MM.1S (cell line): Measurements from ENCODE around the gene SEL1L3.

Experiments used
- DNase-seq: peaks from one replicate; pipeline ENCODE4 v3.0.0-alpha.2; 2015
- H2AFZ ChIP-seq: fragments of 300-600 bp; sonication (generic); 2 replicates; pipeline ENCODE4 v1.6.0; 2016; ENCODE audit warnings: antibody characterized with exemption, low read length
- H3F3A ChIP-seq: fragments of 300-600 bp; sonication (generic); 2 replicates; pipeline ENCODE4 v1.6.1; 2016; ENCODE audit warnings: mild to moderate bottlenecking, antibody characterized with exemption, low read length, moderate library complexity, mixed read lengths; ENCODE audit not compliant: insufficient read depth
- H3K27ac ChIP-seq: fragments of 300-600 bp; sonication (generic); 2 replicates; pipeline ENCODE4 v1.5.1; 2016; ENCODE audit warnings: mild to moderate bottlenecking, low read length
- H3K27me3 ChIP-seq: fragments of 300-600 bp; sonication (generic); replicated peaks from 2 replicates; pipeline ENCODE4 v1.6.0; 2016; ENCODE audit warnings: low read length; ENCODE audit not compliant: insufficient read depth
- H3K36me3 ChIP-seq: fragments of 300-600 bp; sonication (generic); replicated peaks from 2 replicates; pipeline ENCODE4 v1.6.1; 2016; ENCODE audit warnings: mild to moderate bottlenecking, low read length, mixed read lengths; ENCODE audit not compliant: insufficient read depth
- H3K4me1 ChIP-seq: fragments of 300-600 bp; sonication (generic); 2 replicates; pipeline ENCODE4 v1.6.1; 2016; ENCODE audit warnings: low read length, mixed read lengths
- H3K4me2 ChIP-seq: fragments of 300-600 bp; sonication (generic); 2 replicates; pipeline ENCODE4 v1.6.0; 2016; ENCODE audit warnings: low read depth, low read length
- H3K4me3 ChIP-seq: fragments of 300-600 bp; sonication (generic); 2 replicates; pipeline ENCODE4 v1.5.1; 2016; ENCODE audit warnings: low read length, mixed read lengths
- H3K79me2 ChIP-seq: fragments of 300-600 bp; sonication (generic); 2 replicates; pipeline ENCODE4 v1.6.1; 2016; ENCODE audit warnings: mixed run types, low read length, mixed read lengths
- H3K9ac ChIP-seq: fragments of 300-600 bp; sonication (generic); 2 replicates; pipeline ENCODE4 v1.6.1; 2016; ENCODE audit warnings: low read length, mixed read lengths
- H3K9me2 ChIP-seq: fragments of 300-600 bp; sonication (generic); replicated peaks from 2 replicates; pipeline ENCODE4 v1.6.1; 2016; ENCODE audit warnings: mild to moderate bottlenecking, low read length, mixed read lengths; ENCODE audit not compliant: insufficient read depth
- H3K9me3 ChIP-seq: fragments of 300-600 bp; sonication (generic); replicated peaks from 2 replicates; pipeline ENCODE4 v1.6.1; 2016; ENCODE audit warnings: mild to moderate bottlenecking, low read length, mixed read lengths; ENCODE audit not compliant: insufficient read depth
- H4K20me1 ChIP-seq: fragments of 300-600 bp; sonication (generic); 2 replicates; pipeline ENCODE4 v1.6.1; 2016; ENCODE audit warnings: mild to moderate bottlenecking, low read length, moderate library complexity, mixed read lengths; ENCODE audit not compliant: insufficient read depth
- EZH2 ChIP-seq: fragments of 300-600 bp; sonication (generic); optimal IDR thresholded peaks from 2 replicates; pipeline ENCODE3; 2017; ENCODE audit warnings: low read depth, mild to moderate bottlenecking, antibody characterized with exemption, low read length, mixed read lengths
- EZH2phosphoT487 ChIP-seq: fragments of 300-600 bp; sonication (generic); IDR thresholded peaks from 2 replicates; pipeline ENCODE4 v1.6.1; 2018; ENCODE audit warnings: antibody characterized with exemption, low read length
- TF ChIP-seq, protein P1 (sequence below): fragments of 300-600 bp; sonication (generic); IDR thresholded peaks from 2 replicates; pipeline ENCODE4 v1.5.1; 2016; ENCODE audit warnings: antibody characterized with exemption, low read length, mixed read lengths

The SEL1L3 gene

DNA sequence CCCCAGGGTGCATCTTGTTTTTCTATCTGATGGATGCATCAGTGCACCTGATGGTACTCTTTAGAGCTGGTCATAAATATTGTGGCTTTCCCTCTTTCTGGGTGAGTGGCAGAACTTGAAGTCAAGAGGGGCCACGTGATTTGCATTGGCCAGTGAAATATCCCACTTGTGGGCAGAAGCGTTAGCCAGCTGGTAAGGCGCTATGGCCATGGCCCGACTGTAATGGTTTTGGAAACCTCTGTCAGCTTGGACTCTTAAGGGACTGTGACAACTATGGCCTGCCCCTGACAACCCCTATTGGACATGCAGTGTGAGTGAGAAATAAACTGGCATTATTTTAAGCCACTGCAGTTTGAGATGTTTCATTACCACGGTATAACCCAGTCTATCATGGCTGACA is 72.8 kb downstream of the SEL1L3 start:
- Histone ChIP-seq H4K20me1 (no peaks in the 10 kb centered on the region), H3K4me3 (no peak overlapping the region), H3K36me3 (no peaks in the 10 kb centered on the region; the same call in 1 of the 2 replicates), H3K27ac (no peak overlapping the region), H3K79me2 (no peaks in the 10 kb centered on the region), H3K4me2 (no peak overlapping the region), H3K27me3 (no peaks in the 10 kb centered on the region), H3K9me2 (no peaks in the 10 kb centered on the region), H3F3A (no peaks in the 10 kb centered on the region), H2AFZ (no peak overlapping the region), H3K9ac (no peak overlapping the region), H3K9me3 (no peaks in the 10 kb centered on the region), H3K4me1 (no peaks in the 10 kb centered on the region)
- DNase-seq, result no peak
- TF ChIP-seq EZH2phosphoT487 (no peak), EZH2 (no peak)
- TF ChIP-seq, protein P1, sequence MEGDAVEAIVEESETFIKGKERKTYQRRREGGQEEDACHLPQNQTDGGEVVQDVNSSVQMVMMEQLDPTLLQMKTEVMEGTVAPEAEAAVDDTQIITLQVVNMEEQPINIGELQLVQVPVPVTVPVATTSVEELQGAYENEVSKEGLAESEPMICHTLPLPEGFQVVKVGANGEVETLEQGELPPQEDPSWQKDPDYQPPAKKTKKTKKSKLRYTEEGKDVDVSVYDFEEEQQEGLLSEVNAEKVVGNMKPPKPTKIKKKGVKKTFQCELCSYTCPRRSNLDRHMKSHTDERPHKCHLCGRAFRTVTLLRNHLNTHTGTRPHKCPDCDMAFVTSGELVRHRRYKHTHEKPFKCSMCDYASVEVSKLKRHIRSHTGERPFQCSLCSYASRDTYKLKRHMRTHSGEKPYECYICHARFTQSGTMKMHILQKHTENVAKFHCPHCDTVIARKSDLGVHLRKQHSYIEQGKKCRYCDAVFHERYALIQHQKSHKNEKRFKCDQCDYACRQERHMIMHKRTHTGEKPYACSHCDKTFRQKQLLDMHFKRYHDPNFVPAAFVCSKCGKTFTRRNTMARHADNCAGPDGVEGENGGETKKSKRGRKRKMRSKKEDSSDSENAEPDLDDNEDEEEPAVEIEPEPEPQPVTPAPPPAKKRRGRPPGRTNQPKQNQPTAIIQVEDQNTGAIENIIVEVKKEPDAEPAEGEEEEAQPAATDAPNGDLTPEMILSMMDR, result no peak

DNA sequence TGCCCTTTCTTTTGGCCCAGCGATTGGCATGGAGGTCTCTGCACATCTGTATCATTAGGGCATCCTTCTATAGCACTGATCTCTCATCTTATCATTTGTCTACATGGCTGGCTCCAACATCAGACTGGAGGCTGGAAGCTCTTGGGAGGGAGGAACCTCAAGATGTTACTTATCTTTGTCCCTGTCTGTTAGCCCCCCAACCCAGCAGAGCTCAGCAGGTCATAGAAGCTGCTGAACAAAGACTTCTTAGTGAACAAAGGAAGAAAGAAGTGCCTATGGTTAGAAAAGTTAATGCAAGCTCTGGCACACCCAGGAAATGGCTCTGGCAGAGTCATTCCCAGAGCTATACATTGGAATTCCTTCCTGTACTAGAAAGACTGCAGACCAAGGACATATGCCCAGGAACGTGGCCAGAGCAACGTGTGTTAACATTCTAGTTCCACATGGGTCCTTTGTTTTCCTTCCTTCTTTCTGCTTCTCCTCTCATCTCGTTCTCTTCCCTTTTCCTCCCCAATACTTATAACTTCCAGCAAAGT is 74.0 kb downstream of the SEL1L3 start:
- H3K9me3 ChIP-seq, result no peaks in the 10 kb centered on the region
- no peaks in the 10 kb centered on the region for H3F3A ChIP-seq
- H4K20me1 ChIP-seq, result no peaks in the 10 kb centered on the region
- TF ChIP-seq EZH2phosphoT487 (no peak), EZH2 (no peak)
- TF ChIP-seq, protein P1, result no peak
- H3K4me3 ChIP-seq, result no peak overlapping the region
- no peak overlapping the region for H3K27ac ChIP-seq
- no peaks in the 10 kb centered on the region for H3K79me2 ChIP-seq
- H3K4me2 ChIP-seq, result no peak overlapping the region
- no peaks in the 10 kb centered on the region; the same call in 1 of the 2 replicates for H3K36me3 ChIP-seq
- H3K9me2 ChIP-seq, result no peaks in the 10 kb centered on the region
- H3K27me3 ChIP-seq, result no peaks in the 10 kb centered on the region
- no peak overlapping the region for H3K9ac ChIP-seq
- no peak overlapping the region for H2AFZ ChIP-seq
- no peaks in the 10 kb centered on the region for H3K4me1 ChIP-seq
- DNase-seq, result no peak

DNA sequence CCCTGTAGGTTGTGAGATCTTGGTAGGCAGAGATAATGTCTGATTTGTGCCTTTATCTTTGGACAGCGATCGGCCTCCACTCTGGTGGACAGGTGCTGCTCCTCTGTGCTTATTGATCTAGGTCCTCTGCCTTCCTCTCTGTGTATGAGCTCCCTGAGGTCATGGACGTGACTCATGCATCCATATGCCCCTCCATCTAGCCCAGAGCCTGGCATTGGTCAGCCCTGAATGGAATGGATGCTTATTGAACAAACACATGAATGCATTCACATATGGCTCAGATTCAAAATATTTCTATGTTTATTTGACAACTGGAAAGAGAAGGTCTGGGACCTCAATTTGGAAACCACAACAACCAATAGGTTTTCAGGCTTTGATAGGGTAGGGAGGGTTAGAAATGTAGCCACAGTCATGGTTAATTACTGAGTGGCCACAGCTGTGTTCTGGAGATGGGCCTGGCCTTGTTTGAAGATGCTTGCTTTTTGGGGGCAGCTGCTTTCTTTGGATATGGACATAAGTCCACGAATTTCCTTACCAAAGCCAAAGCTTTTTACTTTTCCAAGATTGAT is 76.2 kb downstream of the SEL1L3 start:
- H3K4me1 ChIP-seq, result no peaks in the 10 kb centered on the region
- DNase-seq, result no peak
- H3K4me3 ChIP-seq, result no peak overlapping the region
- H3K36me3 ChIP-seq, result no peaks in the 10 kb centered on the region; the same call in 1 of the 2 replicates
- H3F3A ChIP-seq, result no peaks in the 10 kb centered on the region
- no peak overlapping the region for H2AFZ ChIP-seq
- TF ChIP-seq EZH2, result no peak
- TF ChIP-seq, protein P1, result no peak
- TF ChIP-seq EZH2phosphoT487, result no peak
- no peaks in the 10 kb centered on the region for H3K9me3 ChIP-seq
- no peak overlapping the region for H3K27ac ChIP-seq
- H3K27me3 ChIP-seq, result no peaks in the 10 kb centered on the region
- no peaks in the 10 kb centered on the region for H3K79me2 ChIP-seq
- no peaks in the 10 kb centered on the region for H3K9me2 ChIP-seq
- H3K4me2 ChIP-seq, result no peak overlapping the region
- no peak overlapping the region for H3K9ac ChIP-seq
- no peaks in the 10 kb centered on the region for H4K20me1 ChIP-seq
